Measurements from ENCODE around the gene NTHL1. TPM values are rescaled to one million over a fixed set of nuclear protein-coding genes. Genes with fewer than 3 reads are reported as not detected.

The NTHL1 gene
- total and polyA plus RNA-seq, 9 of the 15 experiments (the other 6 are each of a cell fraction or from before 2014, with no cell fraction given), result 1.1 to 58.8 (median 17.6) TPM

- TF ChIP-seq FOXK2 (conservative IDR thresholded peaks at IDR 0.05 in 1 of 2, IDR thresholded peaks at IDR 0.05 in 1 of 2; ENCODE audit: low read depth in 2 of 2), result 0 out of 4 replicates have a peak, but pooled peaks of 1 of the 2 experiments have one; percentile 30
- TF ChIP-seq ZBTB12 (CRISPR knock-in tag; IDR thresholded peaks at IDR 0.05), result no peak
- no peak for TF ChIP-seq HOXB6 (CRISPR knock-in tag; IDR thresholded peaks at IDR 0.05; ENCODE audit: borderline replicate concordance)
- no peak for TF ChIP-seq ZSCAN29 (IDR thresholded peaks at IDR 0.05)
- TF ChIP-seq HMG20A (CRISPR knock-in tag; conservative IDR thresholded peaks at IDR 0.05), result no peak
- no peak for TF ChIP-seq ZNF668 (CRISPR knock-in tag; IDR thresholded peaks at IDR 0.05)
- TF ChIP-seq PYGO2 (tag; IDR thresholded peaks at IDR 0.05), result no peak
- TF ChIP-seq, protein P1, sequence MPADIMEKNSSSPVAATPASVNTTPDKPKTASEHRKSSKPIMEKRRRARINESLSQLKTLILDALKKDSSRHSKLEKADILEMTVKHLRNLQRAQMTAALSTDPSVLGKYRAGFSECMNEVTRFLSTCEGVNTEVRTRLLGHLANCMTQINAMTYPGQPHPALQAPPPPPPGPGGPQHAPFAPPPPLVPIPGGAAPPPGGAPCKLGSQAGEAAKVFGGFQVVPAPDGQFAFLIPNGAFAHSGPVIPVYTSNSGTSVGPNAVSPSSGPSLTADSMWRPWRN (IDR thresholded peaks at IDR 0.05; ENCODE audit: low read depth), result no peak
- TF ChIP-seq SREBF2 (CRISPR knock-in tag; IDR thresholded peaks at IDR 0.05), result no peak
- TF ChIP-seq CHD2 (IDR thresholded peaks at IDR 0.05; ENCODE audit: low read depth, low read length), result no peak
- no peak for TF ChIP-seq ZNF318 (IDR thresholded peaks at IDR 0.05; ENCODE audit: borderline replicate concordance in 1 of 2, low read depth in 1 of 2)
- TF ChIP-seq, protein P2, sequence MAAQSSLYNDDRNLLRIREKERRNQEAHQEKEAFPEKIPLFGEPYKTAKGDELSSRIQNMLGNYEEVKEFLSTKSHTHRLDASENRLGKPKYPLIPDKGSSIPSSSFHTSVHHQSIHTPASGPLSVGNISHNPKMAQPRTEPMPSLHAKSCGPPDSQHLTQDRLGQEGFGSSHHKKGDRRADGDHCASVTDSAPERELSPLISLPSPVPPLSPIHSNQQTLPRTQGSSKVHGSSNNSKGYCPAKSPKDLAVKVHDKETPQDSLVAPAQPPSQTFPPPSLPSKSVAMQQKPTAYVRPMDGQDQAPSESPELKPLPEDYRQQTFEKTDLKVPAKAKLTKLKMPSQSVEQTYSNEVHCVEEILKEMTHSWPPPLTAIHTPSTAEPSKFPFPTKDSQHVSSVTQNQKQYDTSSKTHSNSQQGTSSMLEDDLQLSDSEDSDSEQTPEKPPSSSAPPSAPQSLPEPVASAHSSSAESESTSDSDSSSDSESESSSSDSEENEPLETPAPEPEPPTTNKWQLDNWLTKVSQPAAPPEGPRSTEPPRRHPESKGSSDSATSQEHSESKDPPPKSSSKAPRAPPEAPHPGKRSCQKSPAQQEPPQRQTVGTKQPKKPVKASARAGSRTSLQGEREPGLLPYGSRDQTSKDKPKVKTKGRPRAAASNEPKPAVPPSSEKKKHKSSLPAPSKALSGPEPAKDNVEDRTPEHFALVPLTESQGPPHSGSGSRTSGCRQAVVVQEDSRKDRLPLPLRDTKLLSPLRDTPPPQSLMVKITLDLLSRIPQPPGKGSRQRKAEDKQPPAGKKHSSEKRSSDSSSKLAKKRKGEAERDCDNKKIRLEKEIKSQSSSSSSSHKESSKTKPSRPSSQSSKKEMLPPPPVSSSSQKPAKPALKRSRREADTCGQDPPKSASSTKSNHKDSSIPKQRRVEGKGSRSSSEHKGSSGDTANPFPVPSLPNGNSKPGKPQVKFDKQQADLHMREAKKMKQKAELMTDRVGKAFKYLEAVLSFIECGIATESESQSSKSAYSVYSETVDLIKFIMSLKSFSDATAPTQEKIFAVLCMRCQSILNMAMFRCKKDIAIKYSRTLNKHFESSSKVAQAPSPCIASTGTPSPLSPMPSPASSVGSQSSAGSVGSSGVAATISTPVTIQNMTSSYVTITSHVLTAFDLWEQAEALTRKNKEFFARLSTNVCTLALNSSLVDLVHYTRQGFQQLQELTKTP (IDR thresholded peaks at IDR 0.05; ENCODE audit: low read depth in 1 of 2, partially characterized antibody in 2 of 2), result no peak
- TF ChIP-seq NR3C1 (CRISPR knock-in tag; IDR thresholded peaks at IDR 0.05), result no peak
Observed at GRCh38 chr16:2003827-2004641, 43.6 kb downstream of the NTHL1 start (continued).

All from K562 (cell line).